Heart left ventricle (tissue), 16 donors: ENCODE results near the gene CCL26. TPM values are rescaled to one million over a fixed set of nuclear protein-coding genes. Genes with fewer than 3 reads are reported as not detected.
"Not testable (repeated sequence)": the region's sequence is repeated elsewhere in the genome, so short reads cannot be mapped to it uniquely, and the experiment has no call there.

Experiments
- ATAC-seq, 4 donors: fragments of 200-7000 bp; cut with Tn5 transposase; one replicate each; pipeline ENCODE4 v1.9.1; 2020 to 2022; ENCODE audit warnings: moderate library complexity in 4 of 4, mild to moderate bottlenecking in 3 of 4, moderate number of reproducible peaks in 1 of 4
- DNase-seq, 5 donors: peaks; one replicate each; pipeline ENCODE4 v3.0.0-alpha.2; 2020
- H3K27ac ChIP-seq, 12 donors: fragments of 200-600 bp; sonication (generic) in 4 of 12; one replicate each; pipeline versions ENCODE4 v1.5.0 to v1.8.0; 2016 to 2022; ENCODE audit warnings: mild to moderate bottlenecking in 2 of 12
- H3K27me3 ChIP-seq, 9 donors: fragments of 200-600 bp; sonication (generic) in 2 of 9; one replicate each; pipeline versions ENCODE4 v1.5.1 to v1.8.0; 2016 to 2022; ENCODE audit warnings: mild to moderate bottlenecking in 3 of 9
- H3K36me3 ChIP-seq, 9 donors: fragments of 200-600 bp; sonication (generic) in 2 of 9; one replicate each; pipeline versions ENCODE4 v1.5.0 to v1.8.0; 2018 to 2022; ENCODE audit warnings: mild to moderate bottlenecking in 2 of 9
- H3K4me1 ChIP-seq, 12 donors: fragments of 200-600 bp; sonication (generic) in 4 of 12; one replicate each; pipeline versions ENCODE4 v1.5.0 to v1.8.0; 2016 to 2022; ENCODE audit warnings: mild to moderate bottlenecking in 3 of 12
- H3K4me3 ChIP-seq, 12 donors: fragments of 200-600 bp; sonication (generic) in 4 of 12; one replicate each; pipeline versions ENCODE4 v1.5.0 to v1.8.0; 2017 to 2022; ENCODE audit warnings: mild to moderate bottlenecking in 9 of 12, moderate library complexity in 4 of 12
- H3K9me3 ChIP-seq, 12 donors: fragments of 200-600 bp; sonication (generic) in 4 of 12; one replicate each; pipeline versions ENCODE4 v1.5.0 to v1.8.0; 2016 to 2022; ENCODE audit warnings: mild to moderate bottlenecking in 1 of 12
- POLR2A ChIP-seq, 2 donors: fragments of 450-650 bp; IDR thresholded peaks; one replicate each; pipeline ENCODE4 v1.6.1; 2017; ENCODE audit warnings: antibody characterized with exemption in 2 of 2, mild to moderate bottlenecking in 2 of 2, moderate library complexity in 2 of 2
- WGBS, 4 donors: extraction: QIAGEN DNeasy Blood & Tissue Kit in 2 of 4; methylation state at CpG; one replicate each; pipeline versions ENCODE4 v1.1.5 to v1.1.7; 2013 to 2018; 5-methylcytosine and 5-hydroxymethylcytosine counted together
- intact Hi-C, 10 donors: fragments of 100-400 bp; cut with DNase I; formaldehyde crosslinking; loops; one replicate each; pipeline versions ENCODE4 v1.11.1 to v1.14.2; 2022
- polyA plus RNA-seq, 2 donors: library from polyadenylated mRNA; stranded (reverse); fragments of 200-250 nt; gene quantifications; one replicate each; pipeline ENCODE4 v1.2.3, GENCODE V29; 2013
- total RNA-seq, 9 donors: library from RNA; depleted of rRNA in 2 of 9; stranded (reverse); fragments of >200 nt in 2 of 9; fragmentation: NEBNext Ultra II Directional in 3 of 9; extraction: Animal tissue kit (Norgen Biotek cat#: 25700) in 3 of 9; gene quantifications; one replicate each; pipeline versions ENCODE4 v1.1.0 to v1.2.4, GENCODE V29; 2016 to 2023
- TF ChIP-seq, protein P1 (sequence below), 12 donors: fragments of 200-600 bp; sonication (generic) in 4 of 12; IDR thresholded peaks; one replicate each; pipeline versions ENCODE4 v1.5.0 to v1.8.0; 2018 to 2022; ENCODE audit warnings: antibody characterized with exemption in 12 of 12, mild to moderate bottlenecking in 5 of 12
- donor health status: ischemic (EF 13 %, LVEDD 7.1; RV severe dilation, severe dysfunction).
- donor health status: healthy with polysubstance abuse.
- donor health status: DM: no; HTN: yes; CAD: no.
- donor health status: DM: no; HTN: no; CAD: no.
- donor health status: ischemic (EF 25% LVEDD 6.9; RV normal size, moderate dysfunction).
- donor health status: ischemic (EF 25% LVEDD 5.7; RV mildly dilated, moderate dysfunction).
- donor health status: healthy.
- donor health status: DM: yes; HTN: yes; CAD: no.
- donor health status: ischemic (EF 35%, LVEDD 5.7; RV mildly dilated, moderate dysfunction).
- donor health status: nonischemic (EF 11% LVEDD 7.7; RV severe dilation, severe dysfunction).
- donor health status: DM: yes; HTN: yes; CAD: no.
- donor health status: PGD.
- donor health status: ischemic (EF 29% LVEDD 5.4; RV normal size, mild dysfunction).
- donor health status: nonischemic (EF 23%, LVEDD 6.1; RV moderate dilation, normal function).

CCL26 gene
- total and polyA plus RNA-seq, 11 donors = 0.53 to 0.94 (median 0.76) TPM; not detected in 7

- no peaks in the 10 kb centered on the region for H3K9me3 ChIP-seq
- H3K27ac ChIP-seq = no peak overlapping the region
- DNase-seq (no peak), ATAC-seq (no peak)
- H3K36me3 ChIP-seq = no peaks in the 10 kb centered on the region
- 89 to 97% (median 91%) methylated on average over 6 of the region's 6 CpGs for WGBS, 4 donors
- peaks cover 0 to 25% (median 12%) of the 10 kb centered on the region in 12 donors for H3K4me1 ChIP-seq
- intact Hi-C loops = no loop called here
- TF ChIP-seq POLR2A (IDR thresholded peaks at IDR 0.05) = no peak
- TF ChIP-seq, protein P1, sequence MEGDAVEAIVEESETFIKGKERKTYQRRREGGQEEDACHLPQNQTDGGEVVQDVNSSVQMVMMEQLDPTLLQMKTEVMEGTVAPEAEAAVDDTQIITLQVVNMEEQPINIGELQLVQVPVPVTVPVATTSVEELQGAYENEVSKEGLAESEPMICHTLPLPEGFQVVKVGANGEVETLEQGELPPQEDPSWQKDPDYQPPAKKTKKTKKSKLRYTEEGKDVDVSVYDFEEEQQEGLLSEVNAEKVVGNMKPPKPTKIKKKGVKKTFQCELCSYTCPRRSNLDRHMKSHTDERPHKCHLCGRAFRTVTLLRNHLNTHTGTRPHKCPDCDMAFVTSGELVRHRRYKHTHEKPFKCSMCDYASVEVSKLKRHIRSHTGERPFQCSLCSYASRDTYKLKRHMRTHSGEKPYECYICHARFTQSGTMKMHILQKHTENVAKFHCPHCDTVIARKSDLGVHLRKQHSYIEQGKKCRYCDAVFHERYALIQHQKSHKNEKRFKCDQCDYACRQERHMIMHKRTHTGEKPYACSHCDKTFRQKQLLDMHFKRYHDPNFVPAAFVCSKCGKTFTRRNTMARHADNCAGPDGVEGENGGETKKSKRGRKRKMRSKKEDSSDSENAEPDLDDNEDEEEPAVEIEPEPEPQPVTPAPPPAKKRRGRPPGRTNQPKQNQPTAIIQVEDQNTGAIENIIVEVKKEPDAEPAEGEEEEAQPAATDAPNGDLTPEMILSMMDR (IDR thresholded peaks at IDR 0.05) = no peak
- H3K27me3 ChIP-seq = no peaks in the 10 kb centered on the region
- H3K4me3 ChIP-seq = no peak overlapping the region
Observed at GRCh38 chr7:75725306-75725705, 46.7 kb downstream of the CCL26 start.

GRCh38 chr7:75723444-75723843, 48.6 kb downstream of the CCL26 start:
- no peaks in the 10 kb centered on the region for H3K36me3 ChIP-seq
- peaks cover 0 to 24% (median 9%) of the 10 kb centered on the region in 12 donors for H3K4me1 ChIP-seq
- no peak overlapping the region for H3K27ac ChIP-seq
- H3K4me3 ChIP-seq = no peak overlapping the region
- WGBS, 4 donors = 78 to 100% (median 83%) methylated on average over 1 to 3 of the region's 3 CpGs
- intact Hi-C loops = no loop called here
- no peaks in the 10 kb centered on the region for H3K27me3 ChIP-seq
- no peak for TF ChIP-seq POLR2A (IDR thresholded peaks at IDR 0.05)
- TF ChIP-seq, protein P1 (IDR thresholded peaks at IDR 0.05) = no peak
- no peak for ATAC-seq
- DNase-seq = no peak
- no peaks in the 10 kb centered on the region for H3K9me3 ChIP-seq

GRCh38 chr7:75722373-75722772, 49.6 kb downstream of the CCL26 start:
- Histone ChIP-seq H3K4me1 (peaks cover 0 to 17% (median 0%) of the 10 kb centered on the region in 12 donors), H3K36me3 (peaks cover 0 to 6% (median 0%) of the 10 kb centered on the region in 9 donors), H3K4me3 (no peak overlapping the region)

GRCh38 chr7:75721922-75722321, 50.1 kb downstream of the CCL26 start:
- H3K9me3 ChIP-seq, DNase-seq, ATAC-seq, H3K36me3 ChIP-seq, intact Hi-C loops, H3K27me3 ChIP-seq, H3K4me3 ChIP-seq: not testable (repeated sequence)
- WGBS, 4 donors = 92 to 96% (median 93%) methylated on average over 9 of the region's 9 CpGs
- Histone ChIP-seq H3K27ac (peak overlapping the region in 1 of 12 donors; percentile 9), H3K4me1 (peaks cover 0 to 17% (median 0%) of the 10 kb centered on the region in 12 donors)

More at GRCh38 chr7:75722373-75722772, 49.6 kb downstream of the CCL26 start:
- DNase-seq (no peak), ATAC-seq (no peak)
- intact Hi-C loops = no loop called here
- no peaks in the 10 kb centered on the region for H3K9me3 ChIP-seq
- 53 to 73% (median 69%) methylated on average over 4 of the region's 4 CpGs for WGBS, 4 donors
- H3K27ac ChIP-seq = peak overlapping the region in 1 of 12 donors; percentile 9
- H3K27me3 ChIP-seq = no peaks in the 10 kb centered on the region
- TF ChIP-seq, protein P1 (IDR thresholded peaks at IDR 0.05) = no peak
- no peak for TF ChIP-seq POLR2A (IDR thresholded peaks at IDR 0.05)

- H3K4me1 ChIP-seq = peaks cover 0 to 17% (median 0%) of the 10 kb centered on the region in 12 donors
- intact Hi-C loops = no loop called here
- whole genome bisulfite sequencing, 4 donors = 75 to 83% (median 76%) methylated on average over 2 of the region's 2 CpGs
- ATAC-seq (no peak), DNase-seq (no peak)
- no peak overlapping the region for H3K27ac ChIP-seq
- no peaks in the 10 kb centered on the region for H3K27me3 ChIP-seq
- TF ChIP-seq, protein P1 (IDR thresholded peaks at IDR 0.05) = no peak
- no peak for TF ChIP-seq POLR2A (IDR thresholded peaks at IDR 0.05)
- no peak overlapping the region for H3K4me3 ChIP-seq
- H3K36me3 ChIP-seq = peaks cover 0 to 6% (median 0%) of the 10 kb centered on the region in 9 donors
- H3K9me3 ChIP-seq = no peaks in the 10 kb centered on the region
Observed at GRCh38 chr7:75721426-75721825, 50.6 kb downstream of the CCL26 start.
